BE2C (cell line): ENCODE data around the gene TBC1D24.

Experiments
- DNase-seq: peaks from one replicate; pipeline ENCODE4 v3.0.0-alpha.2; 2020
- H3K27me3 ChIP-seq: fragments of 250-450 bp; sonication (Bioruptor Pico); 2 replicates; pipeline ENCODE4 v1.5.1; 2020; ENCODE audit warnings: mild to moderate bottlenecking
- H3K36me3 ChIP-seq: fragments of 250-450 bp; sonication (Bioruptor Pico); 2 replicates; pipeline ENCODE4 v1.5.1; 2020; ENCODE audit warnings: mild to moderate bottlenecking
- H3K4me1 ChIP-seq: fragments of 250-450 bp; sonication (Bioruptor Pico); 2 replicates; pipeline ENCODE4 v1.5.1; 2020
- H3K4me3 ChIP-seq: 2 replicates; pipeline ENCODE4 v1.5.1; 2011; ENCODE audit warnings: low read depth, low read length
- H3K9me3 ChIP-seq: fragments of 250-450 bp; sonication (Bioruptor Pico); 2 replicates; pipeline ENCODE4 v1.5.1; 2020
- CTCF ChIP-seq: IDR thresholded peaks from 2 replicates; pipeline ENCODE4 v1.5.1; 2012; ENCODE audit warnings: mild to moderate bottlenecking, low read depth, low read length

TBC1D24 gene

GRCh38 chr16:2467528-2468232, 7.2 kb upstream of the TBC1D24 start:
- Histone ChIP-seq H3K4me3 (peak overlapping the region; percentile 56), H3K4me1 (peaks cover 31% of the 10 kb centered on the region), H3K36me3 (no peaks in the 10 kb centered on the region; the same call in 1 of the 2 replicates), H3K9me3 (no peaks in the 10 kb centered on the region), H3K27me3 (no peaks in the 10 kb centered on the region)
- DNase-seq: peak; percentile 85
- no peak for TF ChIP-seq CTCF

- no peaks in the 10 kb centered on the region for H3K9me3 ChIP-seq
- no peaks in the 10 kb centered on the region for H3K27me3 ChIP-seq
- peak overlapping the region; percentile 56 for H3K4me3 ChIP-seq
- DNase-seq: peak; percentile 87
- no peak for TF ChIP-seq CTCF
- no peaks in the 10 kb centered on the region; the same call in 1 of the 2 replicates for H3K36me3 ChIP-seq
- peaks cover 33% of the 10 kb centered on the region for H3K4me1 ChIP-seq
Observed at GRCh38 chr16:2468233-2468724, 6.6 kb upstream of the TBC1D24 start.

GRCh38 chr16:2468725-2469398, 6.1 kb upstream of the TBC1D24 start:
- Histone ChIP-seq H3K27me3 (no peaks in the 10 kb centered on the region), H3K36me3 (no peaks in the 10 kb centered on the region; the same call in 1 of the 2 replicates), H3K9me3 (no peaks in the 10 kb centered on the region), H3K4me1 (peaks cover 34% of the 10 kb centered on the region), H3K4me3 (peak overlapping the region; percentile 56)
- no peak for TF ChIP-seq CTCF
- DNase-seq: peak; percentile 87

GRCh38 chr16:2469399-2470233, 5.3 kb upstream of the TBC1D24 start:
- Histone ChIP-seq H3K36me3 (0 out of 2 replicates have a peak, but pooled peaks cover 4% of the 10 kb centered on the region), H3K27me3 (no peaks in the 10 kb centered on the region), H3K4me3 (peak overlapping the region; percentile 56), H3K9me3 (no peaks in the 10 kb centered on the region), H3K4me1 (peaks cover 34% of the 10 kb centered on the region)
- TF ChIP-seq CTCF: no peak
- no peak for DNase-seq

- no peak for DNase-seq
- no peak for TF ChIP-seq CTCF
- H3K4me3 ChIP-seq: no peak overlapping the region
- 0 out of 2 replicates have a peak, but pooled peaks cover 5% of the 10 kb centered on the region for H3K36me3 ChIP-seq
- H3K4me1 ChIP-seq: peaks cover 34% of the 10 kb centered on the region
- H3K27me3 ChIP-seq: no peaks in the 10 kb centered on the region
- no peaks in the 10 kb centered on the region for H3K9me3 ChIP-seq
Observed at GRCh38 chr16:2470234-2470601, 4.7 kb upstream of the TBC1D24 start.
